H9 (cell line): ENCODE data around the gene PRMT7. TPM values are rescaled to one million over a fixed set of nuclear protein-coding genes. Genes with fewer than 3 reads are reported as not detected.

ENCODE experiments used
- DNase-seq: peaks from one replicate; pipeline ENCODE4 v3.0.0-alpha.2; 2017
- H2AFZ ChIP-seq: one replicate; pipeline ENCODE4 v1.6.1; 2013; ENCODE audit warnings: mild to moderate bottlenecking, low read length, control low read depth, moderate library complexity
- H2AK5ac ChIP-seq: 2 replicates; pipeline ENCODE4 v1.6.1; 2013; ENCODE audit warnings: low read length, control low read depth, mixed read lengths; ENCODE audit not compliant: insufficient read length
- H2BK120ac ChIP-seq: one replicate; pipeline ENCODE4 v1.6.1; 2013; ENCODE audit warnings: low read depth, mild to moderate bottlenecking, low read length, control low read depth, inconsistent platforms; ENCODE audit not compliant: poor library complexity, severe bottlenecking
- H2BK12ac ChIP-seq: 2 replicates; pipeline ENCODE4 v1.6.1; 2013; ENCODE audit warnings: low read length, control low read depth, mixed read lengths, low read depth; ENCODE audit not compliant: insufficient read length
- H2BK15ac ChIP-seq: 2 replicates; pipeline ENCODE4 v1.6.1; 2013; ENCODE audit warnings: low read depth, low read length, control low read depth
- H2BK20ac ChIP-seq: one replicate; pipeline ENCODE4 v1.6.1; 2013; ENCODE audit warnings: low read depth, mild to moderate bottlenecking, low read length, control low read depth, inconsistent platforms; ENCODE audit not compliant: poor library complexity, severe bottlenecking
- H2BK5ac ChIP-seq: 2 replicates; pipeline ENCODE4 v1.6.1; 2013; ENCODE audit warnings: low read length, control low read depth, mixed read lengths; ENCODE audit not compliant: insufficient read length
- H3K14ac ChIP-seq: 2 replicates; pipeline ENCODE4 v1.6.1; 2013; ENCODE audit warnings: low read length, control low read depth; ENCODE audit not compliant: insufficient read depth
- H3K18ac ChIP-seq: 2 replicates; pipeline ENCODE4 v1.6.1; 2013; ENCODE audit warnings: low read depth, mild to moderate bottlenecking, mixed read lengths, low read length, control low read depth; ENCODE audit not compliant: insufficient read length
- H3K23ac ChIP-seq: 2 replicates; pipeline ENCODE4 v1.6.1; 2013; ENCODE audit warnings: low read length, control low read depth, mixed read lengths, low read depth; ENCODE audit not compliant: insufficient read length
- H3K23me2 ChIP-seq: 2 replicates; pipeline ENCODE4 v1.6.1; 2013; ENCODE audit warnings: low read depth, mild to moderate bottlenecking, mixed read lengths, low read length, control low read depth; ENCODE audit not compliant: insufficient read length, poor library complexity, severe bottlenecking
- H3K27ac ChIP-seq: 2 replicates; pipeline ENCODE4 v1.5.1; 2013; ENCODE audit warnings: low read length, control low read depth, mixed read lengths, low read depth; ENCODE audit not compliant: insufficient read length
- H3K27me3 ChIP-seq: 2 replicates; pipeline ENCODE4 v1.6.1; 2013; ENCODE audit warnings: low read length, control low read depth, inconsistent platforms; ENCODE audit not compliant: insufficient read depth
- H3K4ac ChIP-seq: 2 replicates; pipeline ENCODE4 v1.6.1; 2013; ENCODE audit warnings: low read depth, mild to moderate bottlenecking, control low read depth, inconsistent platforms, low read length, moderate library complexity
- H3K4me1 ChIP-seq: 2 replicates; pipeline ENCODE4 v1.6.1; 2013; ENCODE audit warnings: low read length, control low read depth, inconsistent platforms; ENCODE audit not compliant: insufficient read depth
- H3K4me2 ChIP-seq: 2 replicates; pipeline ENCODE4 v1.6.1; 2013; ENCODE audit warnings: low read length, control low read depth, mixed read lengths; ENCODE audit not compliant: insufficient read length, insufficient read depth
- H3K56ac ChIP-seq: 2 replicates; pipeline ENCODE4 v1.6.1; 2013; ENCODE audit warnings: low read depth, mild to moderate bottlenecking, mixed read lengths, low read length, control low read depth; ENCODE audit not compliant: insufficient read length
- H3K79me1 ChIP-seq: 2 replicates; pipeline ENCODE4 v1.6.1; 2013; ENCODE audit warnings: low read depth, mild to moderate bottlenecking, moderate library complexity, low read length, control low read depth, inconsistent platforms; ENCODE audit not compliant: insufficient read depth, poor library complexity, severe bottlenecking
- H3K79me2 ChIP-seq: 2 replicates; pipeline ENCODE4 v1.6.1; 2013; ENCODE audit warnings: low read length, control low read depth, inconsistent platforms; ENCODE audit not compliant: insufficient read depth
- H3K9ac ChIP-seq: 2 replicates; pipeline ENCODE4 v1.6.1; 2013; ENCODE audit warnings: low read length, control low read depth, mixed read lengths; ENCODE audit not compliant: insufficient read length; ENCODE audit errors: extremely low read depth
- H3K9me3 ChIP-seq: one replicate; pipeline ENCODE4 v1.6.1; 2013; ENCODE audit warnings: low read depth, low read length, inconsistent platforms; ENCODE audit not compliant: control insufficient read depth
- H3T11ph ChIP-seq: one replicate; pipeline ENCODE4 v1.6.1; 2013; ENCODE audit warnings: mild to moderate bottlenecking, low read length, control low read depth, inconsistent platforms
- H4K20me1 ChIP-seq: one replicate; pipeline ENCODE4 v1.6.1; 2013; ENCODE audit not compliant: control insufficient read depth, insufficient read length, insufficient read depth
- H4K5ac ChIP-seq: 2 replicates; pipeline ENCODE4 v1.6.1; 2013; ENCODE audit warnings: low read depth, mild to moderate bottlenecking, mixed read lengths, low read length, control low read depth; ENCODE audit not compliant: insufficient read length
- H4K8ac ChIP-seq: replicated peaks from 2 replicates; pipeline ENCODE4 v1.6.1; 2013; ENCODE audit warnings: low read length, control low read depth, mixed read lengths, low read depth; ENCODE audit not compliant: insufficient read length
- H4K91ac ChIP-seq: 2 replicates; pipeline ENCODE4 v1.6.1; 2013; ENCODE audit warnings: low read depth, mild to moderate bottlenecking, moderate library complexity, mixed read lengths, low read length, control low read depth; ENCODE audit not compliant: insufficient read length
- H3K27ac Mint-ChIP-seq, 3 experiments: 2 replicates in 2 of 3; 3 replicates in 1 of 3; pipeline ENCODE4 v1.8.0; 2020 to 2021; ENCODE audit warnings: mixed read lengths in 3 of 3, mild to moderate bottlenecking in 1 of 3, moderate library complexity in 1 of 3
- H3K27me3 Mint-ChIP-seq: 2 replicates; pipeline ENCODE4 v1.8.0; 2021; ENCODE audit warnings: low read depth, mild to moderate bottlenecking, moderate library complexity, mixed read lengths
- H3K36me3 Mint-ChIP-seq, 3 experiments: 2 replicates in 2 of 3; 3 replicates in 1 of 3; pipeline ENCODE4 v1.8.0; 2020 to 2021; ENCODE audit warnings: low read depth in 3 of 3, mixed read lengths in 3 of 3; ENCODE audit not compliant: insufficient read depth in 1 of 3
- H3K4me1 Mint-ChIP-seq, 2 experiments: 2 replicates each; pipeline ENCODE4 v1.8.0; 2020; ENCODE audit warnings: mixed read lengths in 2 of 2
- H3K4me3 Mint-ChIP-seq, 2 experiments: 2 replicates in 1 of 2; 3 replicates in 1 of 2; pipeline ENCODE4 v1.8.0; 2020 to 2021; ENCODE audit warnings: mild to moderate bottlenecking in 2 of 2, mixed read lengths in 2 of 2, moderate library complexity in 1 of 2
- H3K9me3 Mint-ChIP-seq, 2 experiments: 2 replicates in 1 of 2; 3 replicates in 1 of 2; pipeline ENCODE4 v1.8.0; 2020; ENCODE audit warnings: mild to moderate bottlenecking in 2 of 2, mixed read lengths in 2 of 2, moderate library complexity in 1 of 2
- WGBS: extraction: QIAGEN DNeasy Blood & Tissue Kit; methylation state at CpG from one replicate; pipeline ENCODE4 v1.1.7; 2013; ENCODE audit warnings: missing lambda C conversion rate, low lambda C conversion rate, mixed read lengths; ENCODE audit not compliant: insufficient read length; ENCODE audit errors: extremely low coverage; 5-methylcytosine and 5-hydroxymethylcytosine counted together
- total RNA-seq: library from RNA; stranded (reverse); gene quantifications from 2 replicates; pipeline ENCODE4 v1.2.1, GENCODE V29; 2021
- TF ChIP-seq, protein P1 (sequence below): fragments of 200-600 bp; sonication (generic); conservative IDR thresholded peaks from 3 replicates; pipeline ENCODE4 v1.8.0; 2021; ENCODE audit warnings: antibody characterized with exemption, mild to moderate bottlenecking

Gene PRMT7
- total RNA-seq, 1 experiment from 2014 or later, result 56.6 TPM

DNA sequence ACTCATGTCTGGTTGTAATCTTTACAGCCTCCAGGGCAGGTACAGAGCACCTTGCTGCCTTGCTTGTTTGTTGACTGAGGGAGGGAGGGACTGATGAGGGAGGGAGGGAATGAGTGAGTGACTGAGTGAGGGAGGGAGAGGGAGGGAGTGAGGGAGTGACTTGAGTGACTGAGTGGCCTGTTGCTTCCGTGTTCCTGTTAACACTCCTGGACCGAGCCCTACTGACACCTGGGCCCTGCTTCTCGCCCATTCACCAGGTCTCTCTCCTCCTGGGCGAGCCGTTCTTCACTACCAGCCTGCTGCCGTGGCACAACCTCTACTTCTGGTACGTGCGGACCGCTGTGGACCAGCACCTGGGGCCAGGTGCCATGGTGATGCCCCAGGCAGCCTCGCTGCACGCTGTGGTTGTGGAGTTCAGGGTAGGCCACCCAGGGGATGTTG is 41.2 kb downstream of the PRMT7 start:
- Histone ChIP-seq H4K5ac (no peak overlapping the region), H3K4me2 (no peak overlapping the region), H2AK5ac (no peak overlapping the region), H4K20me1 (peaks cover 3% of the 10 kb centered on the region), H2BK15ac (no peak overlapping the region), H3K23ac (no peak overlapping the region), H2BK120ac (no peak overlapping the region), H3K18ac (no peak overlapping the region), H2BK12ac (no peak overlapping the region), H3K27me3 (no peaks in the 10 kb centered on the region), H3K9ac (no peak overlapping the region), H2BK20ac (no peak overlapping the region), H3K4ac (no peak overlapping the region), H3K4me1 (no peaks in the 10 kb centered on the region), H3K56ac (no peak overlapping the region), H3K14ac (no peak overlapping the region), H3K79me1 (no peaks in the 10 kb centered on the region), H3K9me3 (no peaks in the 10 kb centered on the region), H3T11ph (no peak overlapping the region), H3K79me2 (no peaks in the 10 kb centered on the region), H4K91ac (no peak overlapping the region), H3K23me2 (no peaks in the 10 kb centered on the region), H3K27ac (no peak overlapping the region), H2BK5ac (no peak overlapping the region), H2AFZ (no peak overlapping the region), H4K8ac (no peak overlapping the region)
- no peak overlapping the region for H3K4me3 Mint-ChIP-seq
- no peak for DNase-seq
- H3K27me3 Mint-ChIP-seq, result no peaks in the 10 kb centered on the region
- no peaks in the 10 kb centered on the region; a peak in 1 of 5 replicates for H3K9me3 Mint-ChIP-seq
- TF ChIP-seq, protein P1, sequence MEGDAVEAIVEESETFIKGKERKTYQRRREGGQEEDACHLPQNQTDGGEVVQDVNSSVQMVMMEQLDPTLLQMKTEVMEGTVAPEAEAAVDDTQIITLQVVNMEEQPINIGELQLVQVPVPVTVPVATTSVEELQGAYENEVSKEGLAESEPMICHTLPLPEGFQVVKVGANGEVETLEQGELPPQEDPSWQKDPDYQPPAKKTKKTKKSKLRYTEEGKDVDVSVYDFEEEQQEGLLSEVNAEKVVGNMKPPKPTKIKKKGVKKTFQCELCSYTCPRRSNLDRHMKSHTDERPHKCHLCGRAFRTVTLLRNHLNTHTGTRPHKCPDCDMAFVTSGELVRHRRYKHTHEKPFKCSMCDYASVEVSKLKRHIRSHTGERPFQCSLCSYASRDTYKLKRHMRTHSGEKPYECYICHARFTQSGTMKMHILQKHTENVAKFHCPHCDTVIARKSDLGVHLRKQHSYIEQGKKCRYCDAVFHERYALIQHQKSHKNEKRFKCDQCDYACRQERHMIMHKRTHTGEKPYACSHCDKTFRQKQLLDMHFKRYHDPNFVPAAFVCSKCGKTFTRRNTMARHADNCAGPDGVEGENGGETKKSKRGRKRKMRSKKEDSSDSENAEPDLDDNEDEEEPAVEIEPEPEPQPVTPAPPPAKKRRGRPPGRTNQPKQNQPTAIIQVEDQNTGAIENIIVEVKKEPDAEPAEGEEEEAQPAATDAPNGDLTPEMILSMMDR, result no peak
- H3K4me1 Mint-ChIP-seq, result 0 out of 4 replicates have a peak, but pooled peaks cover 0 to 2% of the 10 kb centered on the region in 2 experiments
- WGBS, result no CpG with 5 or more reads among the region's 11 CpGs
- H3K36me3 Mint-ChIP-seq, result peaks cover 18 to 69% (median 67%) of the 10 kb centered on the region in 3 experiments; a peak in 6 of 7 replicates
- no peak overlapping the region; a peak in 2 of 7 replicates for H3K27ac Mint-ChIP-seq
